HT-29 (cell line): ENCODE measurements around the gene TMEM100. TPM values are rescaled to one million over a fixed set of nuclear protein-coding genes. Genes with fewer than 3 reads are reported as not detected.
A peak's percentile ranks its signal among the peaks of the same experiment; 100 is the strongest.

ENCODE experiments used
- DNase-seq: peaks from one replicate; pipeline ENCODE4 v3.0.0-alpha.2; 2015; ENCODE audit warnings: low spot score
- total RNA-seq: library from RNA; depleted of rRNA; stranded (reverse); fragments of >200 nt; shearing (Covaris generic); gene quantifications from 2 replicates; pipeline ENCODE4 v1.2.3, GENCODE V29; 2014

Gene TMEM100
- total RNA-seq, 1 experiment from 2014 or later, result not detected

DNA sequence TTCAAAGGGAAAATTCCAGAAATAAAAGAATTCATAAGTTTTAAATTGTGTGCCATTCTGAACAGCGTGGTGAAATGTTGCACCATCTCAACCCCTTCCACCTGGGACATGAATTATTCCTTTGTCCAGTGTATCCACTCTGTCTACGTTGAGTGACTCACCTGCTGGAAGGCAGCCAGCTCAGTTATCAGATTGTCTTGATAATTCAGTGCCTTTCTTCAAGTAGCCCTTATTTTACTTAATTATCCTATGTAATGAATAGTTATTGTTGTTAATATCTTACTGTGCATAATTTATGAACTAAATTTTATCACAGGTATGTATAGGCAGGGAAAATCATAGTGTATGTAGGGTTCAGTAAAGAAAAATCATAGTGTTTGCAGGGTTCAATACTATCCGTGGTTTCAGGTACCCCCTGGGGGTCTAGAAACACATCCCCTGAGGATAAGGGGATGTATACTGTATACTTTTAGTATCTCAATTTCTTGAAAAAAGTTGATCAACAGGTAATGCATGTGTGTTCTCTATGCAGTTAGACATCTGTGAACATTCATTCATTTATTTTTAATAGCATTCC is 20.5 kb upstream of the TMEM100 start:
- peak; percentile 95 for DNase-seq

DNA sequence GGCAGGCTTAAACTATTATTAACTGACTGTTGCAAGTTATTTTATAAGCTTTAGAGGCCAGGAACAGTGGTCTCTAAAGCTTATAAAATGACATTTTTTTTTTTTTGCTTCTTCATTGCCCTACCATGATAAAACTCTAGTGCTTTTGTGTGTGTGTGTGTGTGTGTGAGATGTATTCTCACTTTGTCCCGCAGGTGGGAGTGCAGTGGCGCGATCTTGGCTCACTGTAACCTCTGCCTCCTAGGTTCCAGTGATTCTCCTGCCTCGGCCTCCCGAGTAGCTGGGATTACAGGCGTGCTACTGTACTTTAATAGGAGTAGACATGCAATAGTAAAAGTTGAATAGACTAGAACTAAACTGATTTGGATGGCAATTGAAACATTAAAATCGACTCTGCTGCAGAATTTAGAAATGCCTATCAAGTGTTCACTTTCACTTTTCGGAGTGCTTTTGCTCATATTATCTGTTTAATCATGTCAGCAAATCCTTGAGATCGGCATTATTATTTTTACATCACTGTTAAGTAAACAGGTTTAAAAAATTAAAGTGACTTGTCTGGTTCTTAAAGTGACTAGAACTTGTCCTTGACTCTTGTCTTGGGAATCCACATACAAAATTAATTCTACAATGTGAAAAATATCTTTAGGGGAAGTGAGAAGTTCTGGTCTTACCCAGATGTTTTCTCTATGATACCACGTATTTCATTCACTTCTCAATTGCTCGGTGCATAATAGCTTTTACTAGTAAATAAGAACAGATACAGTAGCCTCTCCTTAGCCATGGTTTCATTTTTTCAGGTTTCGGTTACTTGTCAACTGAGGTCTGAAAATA is 19.8 kb upstream of the TMEM100 start:
- no peak for DNase-seq

DNA sequence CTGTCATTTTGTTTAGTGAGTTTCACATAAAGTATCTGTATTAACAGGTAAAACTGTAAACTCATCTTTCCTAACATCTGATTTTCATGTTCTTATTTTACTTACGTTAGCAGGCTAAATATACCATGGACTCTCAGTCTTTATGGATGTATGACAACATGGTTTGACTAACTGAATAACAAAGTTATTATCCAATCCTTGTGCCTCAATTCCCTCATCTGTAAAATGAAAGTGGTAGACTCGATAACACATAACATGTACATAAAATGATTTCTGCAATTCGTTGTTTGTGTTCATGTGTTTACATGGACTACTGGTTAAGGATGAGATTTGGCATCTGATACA is 18.7 kb upstream of the TMEM100 start:
- no peak for DNase-seq

DNA sequence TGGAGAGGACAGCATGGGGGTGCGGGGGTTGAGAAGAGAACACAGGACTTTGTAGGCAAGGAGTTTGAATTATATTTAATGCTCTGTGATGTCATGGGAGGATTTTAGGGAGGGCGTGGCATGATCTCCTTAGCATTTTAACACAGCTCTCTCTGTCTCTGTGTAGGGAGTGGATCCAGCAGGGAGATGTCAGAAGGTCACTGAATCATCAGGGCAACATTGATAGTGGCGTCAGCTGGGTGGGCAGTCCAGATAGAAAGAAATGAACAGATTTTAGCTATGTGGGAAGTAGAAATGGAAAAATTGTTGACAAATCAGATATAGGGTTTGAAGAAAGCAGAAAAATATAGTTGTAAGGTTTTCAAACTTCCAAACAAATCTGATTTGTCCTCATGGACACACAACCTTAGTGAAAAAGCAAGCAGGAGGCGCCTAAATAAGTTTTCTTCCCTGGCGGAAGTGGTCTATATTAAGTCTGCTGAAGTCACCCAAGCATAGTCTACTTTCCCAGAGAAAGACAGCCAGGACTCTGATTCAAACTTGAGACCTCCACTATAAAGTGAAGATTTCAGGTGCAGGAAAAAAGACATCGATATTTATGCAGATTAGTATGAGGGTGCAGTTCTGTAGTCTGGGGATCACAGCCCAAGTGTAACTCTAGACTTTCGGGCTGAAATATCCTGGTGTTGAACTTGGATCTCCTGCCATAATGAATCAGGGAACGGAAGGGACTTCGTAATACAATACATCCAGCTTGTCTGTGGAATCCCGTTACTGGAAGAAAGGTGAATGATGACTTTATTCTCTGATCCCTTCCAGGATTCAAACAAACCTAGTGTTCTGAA is 18.1 kb upstream of the TMEM100 start:
- no peak for DNase-seq

DNA sequence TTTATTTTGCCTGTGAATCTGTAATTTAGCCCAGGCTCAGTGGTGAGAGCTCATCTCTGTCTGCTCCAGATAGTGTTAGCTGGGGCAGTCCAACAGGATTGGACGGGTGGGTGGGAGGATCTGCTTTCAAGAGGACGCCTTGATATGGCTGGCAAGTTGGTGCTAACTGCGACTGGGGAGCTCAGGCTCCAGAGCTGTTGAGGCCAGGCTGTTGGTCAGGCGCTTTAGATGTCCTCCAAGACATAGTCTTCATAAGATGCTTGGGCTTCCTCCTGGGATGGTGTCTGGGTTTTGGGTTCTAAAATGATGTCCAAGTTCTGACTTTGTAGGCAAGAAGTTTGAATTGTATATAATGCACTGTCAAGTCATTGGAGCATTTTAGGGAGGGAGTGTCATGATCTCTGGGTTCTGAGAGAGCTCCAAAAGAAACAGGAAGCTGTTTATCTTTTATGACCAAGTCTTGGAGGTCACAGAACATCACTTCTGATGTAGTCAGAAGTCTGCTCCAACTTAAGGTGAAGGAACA is 15.4 kb upstream of the TMEM100 start:
- DNase-seq, result no peak

DNA sequence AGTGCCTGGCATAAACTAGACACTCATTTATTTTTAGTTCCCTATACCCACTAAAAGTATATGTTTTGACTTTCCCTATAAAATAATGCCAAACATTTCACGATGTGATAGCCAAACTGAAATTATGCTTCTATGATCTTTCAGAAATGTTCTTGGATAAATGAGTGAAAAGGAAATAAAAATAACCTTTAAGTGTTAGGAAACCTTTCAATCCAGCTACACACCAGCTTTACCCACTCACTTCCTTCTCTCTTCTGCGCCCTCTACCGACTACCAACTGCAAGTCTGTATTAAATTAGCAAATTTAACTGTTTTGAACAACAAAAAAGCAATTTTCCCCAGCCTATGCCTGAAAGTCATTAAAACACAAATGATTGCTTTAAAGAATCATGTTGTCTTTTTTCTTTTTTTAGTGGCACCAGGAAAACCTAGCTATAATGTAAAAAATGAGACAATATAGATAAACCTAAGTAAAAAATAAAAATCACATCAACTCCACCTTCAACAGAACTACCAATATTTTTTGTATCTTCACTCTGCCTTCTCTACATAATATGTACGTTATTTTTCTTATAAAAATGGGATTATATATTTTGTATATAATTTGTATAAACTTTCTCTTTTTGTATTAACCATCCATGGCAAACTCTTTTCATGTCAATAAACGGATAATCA is 13.2 kb upstream of the TMEM100 start:
- peak; percentile 62 for DNase-seq

DNA sequence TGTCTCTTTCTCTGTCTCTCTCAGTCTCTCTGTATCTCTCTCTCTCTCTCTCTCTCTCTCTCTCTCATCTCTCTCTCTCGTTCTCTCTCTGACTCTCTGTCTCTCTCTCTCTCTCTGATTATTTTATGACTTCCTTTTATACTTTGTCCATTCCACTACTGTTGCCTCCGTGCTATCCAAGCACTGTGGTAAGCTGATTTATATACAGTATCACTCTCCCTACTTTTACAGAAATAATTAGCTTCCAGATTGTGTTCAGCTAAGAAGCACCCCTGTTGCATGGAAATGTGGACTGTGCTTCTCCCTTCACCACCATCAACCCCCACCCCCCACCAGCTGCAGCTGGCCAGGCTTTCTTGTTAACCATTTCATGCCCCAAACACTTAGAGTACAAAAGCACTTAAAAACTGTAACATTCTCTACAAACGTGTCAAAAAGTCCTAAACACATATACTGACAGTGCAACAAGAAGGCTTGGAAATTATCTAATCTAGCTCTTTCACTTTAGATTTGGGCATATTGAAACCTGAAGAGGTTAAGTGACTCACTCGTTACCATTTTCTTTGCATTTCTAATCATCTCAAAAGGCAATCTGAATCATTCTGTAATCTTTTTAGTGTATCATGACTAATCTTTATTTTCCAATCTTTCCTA is 11.6 kb upstream of the TMEM100 start:
- DNase-seq, result no peak

DNA sequence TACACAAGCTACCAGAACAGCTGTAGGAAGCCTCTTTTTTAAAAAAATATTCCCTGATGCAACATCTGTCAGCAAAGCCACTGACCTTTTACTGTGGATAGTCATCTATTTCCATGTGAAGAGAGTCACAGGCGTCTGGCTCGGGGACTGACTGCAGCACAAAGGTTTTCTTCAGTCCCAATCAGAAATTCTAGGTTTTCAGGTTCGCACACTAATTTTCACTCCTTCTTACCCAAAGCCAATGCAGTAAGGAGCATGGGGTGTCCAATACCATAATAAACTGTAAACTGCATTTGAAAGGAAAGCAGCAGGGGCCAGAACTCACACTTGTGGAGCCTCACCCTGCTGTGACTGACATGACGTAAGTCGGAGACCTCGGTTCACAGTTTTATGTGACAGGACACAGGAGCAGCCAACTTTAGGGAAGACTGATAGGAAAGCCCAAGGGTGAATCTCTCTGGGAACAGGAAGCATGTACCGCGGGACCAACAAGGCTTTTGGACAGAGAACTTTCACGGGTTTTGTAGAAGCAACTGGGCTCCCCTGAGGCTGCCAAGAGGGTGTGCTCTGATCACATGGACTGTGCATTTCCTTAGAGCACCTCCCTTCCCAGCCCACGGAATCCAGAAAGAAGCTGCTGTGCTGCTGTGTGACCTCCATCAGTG is 9.1 kb upstream of the TMEM100 start:
- no peak for DNase-seq

DNA sequence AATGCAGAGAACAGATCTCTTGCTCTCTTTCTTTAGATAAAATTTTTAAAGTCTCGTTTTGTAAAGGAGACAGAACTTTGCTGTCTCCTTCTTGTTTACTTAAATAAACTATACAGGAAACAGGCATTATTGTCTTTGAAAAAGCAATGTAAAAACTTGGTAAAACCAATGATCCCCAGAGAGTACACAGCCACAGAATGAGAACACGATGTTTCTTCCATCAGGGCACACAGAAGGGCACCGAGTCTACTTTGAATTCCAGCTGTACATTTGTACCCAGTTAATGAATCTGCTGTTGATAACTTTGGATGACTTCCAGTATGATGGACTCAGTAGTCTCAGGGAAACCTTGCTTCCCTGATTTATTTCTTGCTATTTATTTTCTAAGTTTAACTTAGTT is 8.1 kb upstream of the TMEM100 start:
- no peak for DNase-seq

DNA sequence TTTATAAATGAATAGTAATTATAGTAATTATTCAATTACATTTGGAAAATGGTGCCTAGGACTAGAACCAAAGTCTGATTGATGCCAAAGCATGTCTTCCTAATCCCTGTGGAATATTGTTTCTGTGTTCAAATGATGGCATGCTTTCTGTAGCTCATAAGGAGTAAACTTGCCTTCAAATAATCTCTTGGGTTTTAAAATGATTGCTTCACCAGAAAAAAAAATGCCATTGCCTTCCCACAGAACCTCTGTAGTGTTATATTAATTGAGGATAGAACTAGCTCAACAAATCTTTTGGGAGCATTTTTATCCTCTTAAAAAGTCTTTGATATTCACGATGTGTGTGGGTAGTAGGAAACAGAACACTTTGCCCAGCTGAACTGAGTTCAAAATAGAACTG is 7.7 kb upstream of the TMEM100 start:
- no peak for DNase-seq

DNA sequence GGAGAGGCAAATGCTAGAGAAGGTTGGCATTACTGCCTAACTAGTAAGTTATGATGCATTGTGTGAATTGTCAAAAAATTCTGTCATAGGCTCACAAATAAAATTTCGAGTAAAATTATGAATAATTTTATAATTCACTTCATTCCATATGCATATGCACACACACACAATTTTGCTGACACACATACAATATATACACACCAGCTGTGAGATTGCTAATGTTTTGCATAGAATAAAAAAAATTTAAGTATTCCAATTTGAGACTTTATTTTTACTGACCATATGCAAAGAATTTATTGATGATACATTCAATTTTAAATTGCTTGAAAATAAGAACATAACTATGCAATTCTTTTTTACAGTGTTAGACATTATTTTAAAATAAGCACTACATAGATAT is 6.8 kb upstream of the TMEM100 start:
- no peak for DNase-seq

DNA sequence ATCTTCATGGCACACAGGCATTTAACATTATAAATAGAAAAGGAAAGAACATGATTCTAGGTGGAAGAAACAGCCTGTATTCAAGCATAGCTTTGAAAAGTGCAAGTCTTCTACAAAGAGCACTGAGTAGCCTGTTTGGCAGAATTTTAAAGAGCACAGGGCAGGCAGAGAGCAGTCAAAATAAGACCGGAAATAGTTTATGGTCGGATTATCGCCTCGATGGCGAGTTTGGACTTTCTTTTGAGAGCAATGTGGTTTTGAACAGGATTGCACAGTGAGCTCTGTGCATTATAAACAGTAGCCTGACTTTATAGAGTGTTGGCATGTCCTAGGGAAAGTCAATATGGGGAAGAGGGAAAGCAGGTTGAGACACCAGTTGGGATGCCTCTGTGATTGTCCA is 6.2 kb upstream of the TMEM100 start:
- no peak for DNase-seq

DNA sequence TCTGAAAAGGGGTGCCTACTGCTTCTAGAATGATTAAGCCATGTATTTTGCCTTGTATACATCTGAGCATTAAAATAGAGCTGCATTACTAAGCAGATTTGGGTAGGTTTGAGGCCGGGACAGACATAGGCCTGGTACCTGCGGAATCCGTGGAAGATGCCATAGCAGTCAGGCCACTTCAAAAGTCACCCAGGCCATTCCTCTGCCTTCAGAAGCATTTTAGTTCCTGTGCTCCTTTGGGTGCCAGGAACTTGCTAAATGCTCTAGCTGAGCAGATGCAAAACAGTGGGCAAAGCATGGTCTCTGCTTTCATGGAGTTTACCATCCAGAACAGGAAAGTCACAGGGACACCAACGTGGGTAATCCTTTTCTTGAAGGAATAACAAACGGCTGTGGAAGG is 5.7 kb upstream of the TMEM100 start:
- DNase-seq, result no peak

DNA sequence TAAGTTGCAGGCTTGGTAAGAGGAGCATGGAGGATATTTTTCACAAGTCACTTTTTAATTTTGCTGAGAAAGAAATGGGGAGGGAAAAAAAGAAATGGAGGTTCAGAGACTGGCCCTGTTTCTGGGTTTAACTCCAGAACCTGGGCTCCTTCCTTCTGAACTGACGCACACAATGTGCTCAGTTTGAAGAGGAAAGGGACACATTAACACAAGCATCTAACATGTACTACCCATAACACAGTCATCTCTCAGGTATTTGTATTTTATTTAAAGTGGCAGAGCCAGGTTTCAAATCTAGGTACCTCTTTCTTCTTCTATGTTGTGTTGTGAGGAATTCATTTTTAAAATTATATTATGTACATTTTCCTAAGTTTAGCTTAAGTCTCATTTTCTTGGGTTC is 5.3 kb upstream of the TMEM100 start:
- no peak for DNase-seq

DNA sequence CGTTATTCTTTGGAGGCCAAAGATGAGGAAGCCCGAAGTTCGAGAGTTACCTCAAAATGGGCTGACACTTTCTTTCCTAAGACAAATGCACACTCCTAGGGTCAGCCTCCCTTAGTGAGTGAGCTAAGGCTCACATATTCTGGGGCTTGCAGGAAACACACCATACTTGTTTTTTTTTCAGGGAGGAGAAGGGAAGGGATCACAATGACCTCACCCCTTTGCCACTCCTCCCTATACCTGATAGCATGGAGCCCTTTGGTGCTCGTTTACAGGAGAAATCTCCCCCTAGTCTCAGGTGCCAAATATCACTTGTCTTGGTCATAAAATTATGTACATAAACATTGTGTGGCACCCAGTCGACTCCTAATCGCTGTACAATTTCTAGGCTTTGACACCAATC is 4.6 kb upstream of the TMEM100 start:
- no peak for DNase-seq

DNA sequence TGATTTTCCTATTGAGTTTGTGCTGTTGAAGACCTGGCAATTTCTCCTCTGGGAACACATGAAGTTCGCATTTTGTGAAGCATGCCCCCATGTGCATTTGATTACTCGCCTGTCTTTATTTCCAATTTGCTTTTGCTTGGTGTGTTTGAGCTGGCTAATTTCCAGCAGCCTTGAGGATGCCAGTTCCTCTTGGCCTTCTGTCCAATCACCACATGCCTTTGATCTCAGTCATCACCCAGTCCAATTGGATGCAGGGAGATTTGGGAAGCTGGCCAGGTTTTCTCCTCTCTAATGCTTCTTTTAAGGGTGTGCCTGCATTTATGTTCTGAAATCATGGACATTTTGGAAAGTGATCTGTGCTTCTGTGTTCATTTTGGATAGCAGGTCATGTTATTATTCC is 3.8 kb upstream of the TMEM100 start:
- no peak for DNase-seq

DNA sequence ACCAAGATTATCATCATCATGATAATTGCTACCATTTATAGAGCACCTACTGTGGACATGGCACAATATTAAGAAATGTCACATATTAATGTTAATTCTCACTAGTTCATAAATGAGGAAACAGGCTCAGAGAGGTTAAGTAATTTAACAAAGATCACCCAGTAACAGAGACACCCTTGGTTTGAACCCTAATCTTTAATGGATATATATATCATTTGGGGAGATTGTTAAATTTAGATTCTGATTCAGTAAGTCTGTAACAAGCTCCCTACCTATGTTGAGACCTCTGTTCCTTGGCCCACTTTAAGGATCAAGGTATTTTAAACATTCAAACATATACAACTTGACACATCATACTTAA is 804 bp upstream of the TMEM100 start:
- no peak for DNase-seq

DNA sequence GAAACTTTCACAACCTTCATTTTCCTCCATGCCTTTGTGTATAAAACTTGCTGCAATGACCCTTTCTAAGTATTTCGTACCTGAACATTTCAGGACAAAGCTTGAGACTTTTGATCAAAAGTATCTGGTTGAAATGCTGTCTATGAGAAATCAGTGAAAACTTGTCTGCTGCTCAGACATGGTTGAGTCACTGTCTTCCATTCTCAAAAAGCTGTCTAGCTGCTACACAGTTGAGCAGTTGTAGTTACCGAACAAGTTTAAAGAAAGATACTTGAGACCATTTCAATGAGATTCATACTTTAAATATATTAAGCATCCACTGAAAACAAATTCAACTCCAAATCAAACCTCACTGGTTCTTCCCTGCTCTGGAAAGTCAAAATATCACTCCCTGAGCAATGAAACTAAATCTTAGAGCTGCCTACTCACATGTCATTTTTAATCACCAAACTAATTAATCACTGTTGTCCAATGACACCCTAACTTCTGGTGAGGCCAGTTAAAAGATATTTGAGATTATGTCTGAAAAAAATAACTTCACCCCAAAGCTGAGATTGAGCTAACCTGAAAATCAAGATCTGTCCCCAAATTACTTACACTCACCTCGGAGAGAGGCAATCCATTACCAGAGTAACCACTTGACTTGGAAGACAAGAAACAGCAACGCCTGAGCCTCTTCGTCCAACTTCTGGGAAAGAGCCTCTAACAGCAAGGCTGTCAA is 488 bp downstream of the TMEM100 start:
- no peak for DNase-seq

DNA sequence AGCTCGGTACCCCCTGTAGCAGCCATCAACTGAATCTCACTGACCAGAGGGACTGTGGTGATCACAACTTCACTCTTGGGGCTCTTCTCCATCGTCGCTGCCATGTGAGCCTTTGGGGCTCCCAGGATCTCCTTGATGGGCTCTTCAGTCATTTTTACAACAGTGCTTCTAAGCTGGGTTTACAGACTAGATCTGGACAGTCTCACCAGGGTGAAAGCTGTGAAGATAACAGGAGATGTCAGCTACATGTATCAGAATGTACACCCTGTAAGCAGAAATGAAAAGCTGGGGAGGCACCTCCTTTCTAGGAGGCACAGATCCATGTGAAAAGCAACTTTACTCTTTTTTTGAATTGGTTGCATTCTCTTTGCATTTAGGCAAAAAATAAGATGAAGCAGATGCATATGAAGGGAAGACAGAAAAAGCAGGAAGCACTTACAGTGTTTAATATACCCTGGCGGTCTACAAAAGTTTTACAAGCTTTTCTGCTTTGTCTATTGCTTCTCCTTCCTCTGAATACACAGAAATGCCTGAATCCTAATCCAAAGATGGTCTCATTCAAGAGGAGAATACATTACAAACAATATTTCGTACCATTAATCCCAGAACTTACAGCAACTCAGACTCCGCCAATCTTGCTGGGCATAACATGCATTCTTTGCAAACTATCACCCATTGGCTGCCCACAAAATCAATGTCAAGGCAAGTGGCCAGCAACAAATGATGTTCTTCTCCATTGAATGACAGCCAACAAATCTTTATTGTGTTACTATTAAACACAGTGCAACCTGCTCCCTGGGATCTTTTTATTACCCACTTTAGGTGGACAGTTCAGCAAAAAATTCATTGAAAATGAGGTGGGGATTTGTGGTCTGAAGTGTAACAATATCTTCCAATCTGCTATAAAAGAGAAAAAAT is 1.5 kb downstream of the TMEM100 start:
- DNase-seq, result no peak
